NT2/D1 (cell line): Measurements from ENCODE around the gene RIN3.

ENCODE experiments used
- SUZ12 ChIP-seq: IDR thresholded peaks from 2 replicates; pipeline ENCODE4 v1.6.1; 2011; ENCODE audit not compliant: insufficient read length, insufficient read depth; ENCODE audit errors: extremely low read depth
- ZNF274 ChIP-seq: IDR thresholded peaks from 2 replicates; pipeline ENCODE4 v1.6.1; 2011; ENCODE audit warnings: mild to moderate bottlenecking, low read depth, low read length

DNA sequence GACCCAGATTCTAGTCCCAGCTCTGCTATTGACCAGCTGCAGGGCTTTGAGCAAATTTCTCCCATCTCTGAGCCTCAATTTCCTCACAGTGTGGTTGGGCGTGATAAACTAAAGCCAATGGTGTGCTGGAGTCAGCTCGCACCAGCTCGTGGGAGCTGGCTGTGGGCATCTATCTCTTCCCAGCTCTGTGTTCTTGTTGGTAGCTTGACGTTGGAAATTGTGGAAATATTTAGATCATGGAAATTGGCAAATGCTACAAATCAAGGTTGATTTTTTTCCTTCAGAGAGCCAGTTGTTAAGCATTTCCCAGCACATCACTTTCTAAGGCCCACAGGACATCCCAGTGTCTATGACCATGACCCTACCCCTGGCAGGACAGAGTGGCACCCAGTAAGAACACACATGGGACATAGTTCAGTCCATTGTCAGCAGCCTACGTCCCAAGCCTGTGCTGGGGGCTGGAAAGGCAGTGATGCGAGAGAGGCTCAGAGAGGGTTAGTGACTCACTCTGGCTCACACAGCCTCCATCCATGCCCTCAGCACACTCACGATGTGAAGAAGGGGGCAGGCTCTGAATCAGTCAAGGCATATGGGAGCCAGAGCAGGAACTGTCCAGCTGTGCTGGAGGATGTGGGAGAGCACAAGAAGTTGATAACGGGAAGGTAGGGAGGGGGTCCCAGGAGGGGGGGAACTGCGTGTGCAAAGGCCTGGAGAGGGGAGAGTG is 157.2 kb downstream of the RIN3 start:
- TF ChIP-seq SUZ12 = no peak
- TF ChIP-seq ZNF274 = no peak
